GM21576 (cell line): ENCODE results near the gene ZNF609.

Experiments used
- ATAC-seq: cut with Tn5 transposase; IDR thresholded peaks from one replicate; pipeline ENCODE4 v1.9.1; 2021; ENCODE audit warnings: mild to moderate bottlenecking, moderate library complexity; ENCODE audit not compliant: unreplicated experiment

The ZNF609 gene

DNA sequence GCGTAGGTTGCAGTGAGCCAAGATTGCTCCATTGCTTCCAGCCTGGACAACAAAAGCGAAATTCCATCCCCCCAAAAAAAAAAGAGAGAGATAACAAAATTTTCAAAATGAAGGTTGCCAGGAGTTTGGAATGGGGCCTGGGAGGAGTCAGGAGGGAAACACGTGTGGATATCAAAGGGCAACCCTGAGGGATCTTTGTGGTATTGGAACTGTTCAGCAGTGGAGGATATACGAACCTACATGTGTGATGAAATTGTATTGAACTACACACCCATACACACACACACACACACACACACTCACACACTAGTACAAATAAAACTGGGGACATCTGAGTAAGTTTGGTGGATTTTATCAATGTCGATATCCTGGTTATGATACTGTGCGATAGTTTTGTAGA lies 253.2 kb downstream of the ZNF609 start:
- no peak for ATAC-seq

DNA sequence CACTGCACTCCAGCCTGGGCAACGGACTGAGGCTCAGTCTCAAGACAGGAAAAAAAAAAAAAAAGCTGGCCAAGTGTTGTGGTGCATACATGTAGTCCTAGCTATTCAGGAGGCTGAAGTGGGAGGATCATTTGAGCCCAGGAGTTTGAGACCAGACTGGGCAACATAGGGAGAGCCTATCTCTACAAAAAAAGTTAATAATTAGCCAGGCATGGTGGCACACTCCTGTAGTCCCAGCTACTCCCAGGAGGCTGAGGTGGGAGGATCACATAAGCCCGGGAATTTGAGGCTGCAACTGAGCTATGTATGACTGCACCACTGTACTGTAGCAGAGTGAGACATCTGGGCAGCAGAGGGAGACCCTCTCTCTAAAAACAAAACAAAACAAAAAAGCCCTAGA lies 256.1 kb downstream of the ZNF609 start:
- ATAC-seq = no peak

DNA sequence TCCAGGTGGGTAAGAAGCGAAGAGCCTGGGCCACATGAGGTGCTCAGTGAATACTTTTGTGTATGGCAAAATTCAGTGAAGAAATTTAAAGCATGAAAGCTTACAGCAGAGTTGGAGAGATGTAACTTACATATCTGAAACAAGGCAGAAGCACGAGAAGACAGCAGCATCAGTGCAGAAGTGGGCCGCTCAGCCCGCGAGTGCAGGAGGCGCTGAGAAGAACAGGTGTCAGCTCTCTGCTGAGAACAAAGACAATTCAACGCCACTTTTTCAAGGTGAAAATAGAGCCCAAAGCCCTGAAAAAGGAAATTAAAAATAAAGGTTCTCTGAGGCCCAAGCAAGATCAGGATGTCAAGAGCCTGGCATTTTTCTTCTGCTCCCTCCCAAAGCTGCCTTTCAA lies 256.8 kb downstream of the ZNF609 start:
- no peak for ATAC-seq

DNA sequence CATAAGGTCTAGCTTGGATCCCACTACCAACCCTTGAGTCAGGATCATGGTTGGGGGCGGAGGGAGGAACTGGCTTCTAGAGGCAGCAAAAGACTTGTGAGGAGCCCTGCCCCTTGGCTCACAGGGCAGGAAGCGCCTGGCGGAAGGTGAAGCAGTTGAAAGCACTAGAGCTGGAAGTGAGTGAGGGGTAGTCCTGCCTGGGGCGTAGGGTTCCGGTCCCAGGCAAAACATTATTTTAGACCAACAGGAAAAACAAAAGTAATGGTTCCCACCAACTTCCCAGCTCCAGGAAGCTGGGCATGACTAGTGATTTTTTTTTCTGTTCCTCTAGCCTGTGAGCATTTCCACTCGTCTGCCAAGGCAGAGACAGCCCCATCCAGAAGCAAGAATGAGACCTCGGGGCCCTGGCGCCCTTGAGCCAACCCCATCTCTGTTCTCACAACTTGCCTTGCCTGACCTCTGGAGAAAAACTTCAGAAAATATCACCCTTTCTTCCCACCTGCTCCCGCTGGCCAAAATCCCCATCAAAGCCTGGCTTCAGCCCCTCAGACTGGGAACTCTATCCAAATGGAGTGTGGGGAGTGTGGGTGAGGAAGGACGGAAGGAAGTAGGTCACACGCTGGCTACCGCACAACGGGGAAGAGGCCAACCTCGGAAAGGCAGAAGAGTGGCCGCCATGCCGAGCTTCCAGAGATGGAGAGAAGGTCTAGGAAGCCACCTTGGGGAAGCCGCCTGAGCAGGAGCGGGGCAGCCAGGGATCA lies 257.5 kb downstream of the ZNF609 start:
- no peak for ATAC-seq

DNA sequence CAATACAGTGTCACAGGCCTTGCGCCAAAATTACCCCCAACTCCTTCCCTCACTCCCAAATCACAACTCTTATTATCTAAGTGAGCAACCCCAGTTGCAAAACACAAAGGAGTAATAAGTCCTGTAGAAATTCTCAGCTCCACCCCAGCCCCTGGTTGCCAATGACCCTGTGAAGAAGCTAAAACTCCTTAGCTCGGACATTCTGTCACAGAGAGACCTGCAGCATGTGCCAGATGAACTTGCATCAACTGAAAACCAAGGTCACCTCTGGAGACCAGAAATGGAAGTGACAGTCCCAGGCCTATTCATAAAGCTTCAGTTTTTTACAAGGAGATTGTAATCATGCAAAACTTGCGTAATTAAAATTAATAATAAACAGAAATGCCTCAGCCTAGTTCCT lies 259.8 kb downstream of the ZNF609 start:
- no peak for ATAC-seq

DNA sequence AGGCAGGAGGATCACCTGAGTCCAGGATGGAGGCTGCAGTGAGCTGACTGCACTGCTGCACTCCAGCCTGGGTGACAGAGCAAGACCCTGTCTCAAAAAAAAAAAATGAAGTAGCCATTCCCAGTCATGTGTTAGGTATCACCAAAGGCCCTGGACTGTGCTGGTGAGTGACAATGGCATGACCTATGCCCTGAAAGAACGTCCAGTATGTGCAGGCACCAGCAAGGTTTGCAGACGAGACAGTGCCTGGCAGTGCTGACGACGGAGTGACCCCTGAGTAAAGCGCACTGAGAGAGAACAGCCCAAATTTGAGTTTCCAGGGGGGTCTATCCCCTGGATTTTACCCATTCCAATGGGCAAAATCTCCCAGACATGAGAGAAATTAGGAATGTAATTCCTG lies 269.8 kb downstream of the ZNF609 start:
- no peak for ATAC-seq

DNA sequence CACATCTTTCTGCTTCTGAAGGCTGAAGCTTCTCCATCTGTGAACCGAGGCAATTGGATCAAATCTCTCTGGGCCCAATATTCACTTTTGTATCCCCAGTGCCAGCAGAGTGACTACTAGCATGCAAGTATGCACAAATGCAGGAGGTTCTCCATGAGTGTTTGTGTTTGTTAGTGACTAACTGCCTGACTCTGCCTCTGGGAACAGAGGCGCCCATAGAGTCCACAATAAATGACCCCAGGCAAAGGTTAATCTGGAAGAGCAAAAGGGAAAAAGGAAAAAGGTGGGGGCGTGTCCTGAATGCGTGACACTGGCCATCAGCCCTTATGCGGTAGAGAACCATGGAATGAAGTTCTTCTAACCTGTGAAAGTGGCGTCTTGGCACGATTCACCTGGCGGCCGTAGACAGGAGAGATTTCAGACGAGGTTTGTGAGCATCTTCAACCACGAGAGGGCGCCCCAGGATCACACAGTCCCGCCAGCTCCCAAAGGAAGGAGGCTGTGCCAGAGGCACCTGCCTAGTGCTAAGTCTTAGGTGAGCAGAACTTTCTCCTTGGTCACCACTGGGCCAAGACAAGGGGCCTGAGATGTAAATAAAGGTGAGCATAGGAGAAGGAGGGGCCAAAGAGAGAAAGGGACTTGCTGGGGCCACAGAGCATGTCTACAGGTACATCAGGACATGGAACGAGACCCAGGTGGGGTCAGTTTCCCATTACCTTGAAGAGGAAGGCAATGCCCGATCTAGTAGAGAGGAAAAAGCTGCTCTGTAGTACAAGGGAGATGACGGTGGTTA lies 270.8 kb downstream of the ZNF609 start:
- no peak for ATAC-seq

DNA sequence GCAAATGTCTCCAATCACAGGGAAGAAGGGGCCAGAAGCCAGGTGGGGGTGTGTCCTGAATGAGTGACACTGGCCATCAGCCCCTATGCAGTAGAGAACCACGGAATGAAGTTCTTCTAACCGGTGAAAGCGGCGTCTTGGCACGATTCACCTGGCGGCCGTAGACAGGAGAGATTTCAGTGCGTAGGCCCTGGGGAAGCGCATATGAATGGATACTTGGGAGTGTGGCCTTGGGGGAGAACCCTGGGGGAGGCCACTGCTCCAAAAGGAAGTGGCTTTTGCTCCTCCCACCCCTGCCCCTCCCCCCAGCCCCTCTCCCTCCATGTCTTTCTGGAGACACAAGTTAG lies 271.4 kb downstream of the ZNF609 start:
- no peak for ATAC-seq

DNA sequence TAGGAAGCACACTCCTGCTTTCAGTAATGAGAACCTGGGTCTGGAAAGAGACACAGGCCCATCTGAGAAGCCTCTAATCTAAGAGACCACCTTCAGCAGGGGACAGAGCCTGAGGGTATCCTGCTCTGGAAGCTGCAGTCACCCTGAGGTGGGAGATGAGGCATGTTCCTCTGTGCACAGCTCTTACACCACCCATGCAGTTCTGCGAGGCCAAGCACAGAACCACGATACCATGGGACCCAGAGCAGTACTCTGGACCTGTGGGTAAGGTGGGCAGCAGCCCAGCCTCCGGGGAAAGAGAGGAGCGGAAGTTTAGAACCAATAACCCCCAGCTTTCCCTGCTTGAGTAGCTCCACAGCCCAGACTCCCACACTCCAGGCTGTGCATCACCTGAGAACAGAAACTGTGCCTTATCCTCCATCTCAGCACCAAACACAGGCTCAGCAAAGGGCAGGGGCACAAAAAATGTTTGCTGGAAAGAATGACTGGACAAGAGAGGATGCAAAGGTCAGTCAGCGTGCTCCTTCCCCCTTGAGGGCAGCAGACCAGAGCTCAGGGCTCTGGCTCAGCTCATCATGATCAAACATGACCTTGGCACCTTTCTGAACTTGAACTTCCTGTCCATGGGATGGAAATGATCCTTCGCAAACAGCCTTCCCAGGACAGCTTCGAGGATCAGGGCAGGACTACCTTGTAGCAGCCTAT lies 271.9 kb downstream of the ZNF609 start:
- no peak for ATAC-seq
